GM19467 (cell line): ENCODE measurements around the gene DNAJC1.

Experiments
- ATAC-seq: cut with Tn5 transposase; IDR thresholded peaks from one replicate; pipeline ENCODE4 v1.9.1; 2021; ENCODE audit warnings: mild to moderate bottlenecking, moderate library complexity; ENCODE audit not compliant: unreplicated experiment

DNAJC1 gene

GRCh38 chr10:21771219-21771618, 232.3 kb downstream of the DNAJC1 start:
- ATAC-seq, result no peak

GRCh38 chr10:21769041-21769440, 234.5 kb downstream of the DNAJC1 start:
- no peak for ATAC-seq

- no peak for ATAC-seq
Observed at GRCh38 chr10:21764466-21765189, 238.9 kb downstream of the DNAJC1 start.

GRCh38 chr10:21760332-21760731, 243.2 kb downstream of the DNAJC1 start:
- no peak for ATAC-seq

- no peak for ATAC-seq
Observed at GRCh38 chr10:21759232-21759631, 244.3 kb downstream of the DNAJC1 start.

- no peak for ATAC-seq
Observed at GRCh38 chr10:21758696-21759095, 244.8 kb downstream of the DNAJC1 start.

- ATAC-seq, result no peak
Observed at GRCh38 chr10:21758239-21758638, 245.3 kb downstream of the DNAJC1 start.

GRCh38 chr10:21757185-21757901, 246.2 kb downstream of the DNAJC1 start:
- ATAC-seq, result no peak

GRCh38 chr10:21756707-21757106, 246.8 kb downstream of the DNAJC1 start:
- no peak for ATAC-seq

- no peak for ATAC-seq
Observed at GRCh38 chr10:21754410-21755011, 249.0 kb downstream of the DNAJC1 start.

- ATAC-seq, result no peak
Observed at GRCh38 chr10:21753497-21754270, 249.8 kb downstream of the DNAJC1 start.

- no peak for ATAC-seq
Observed at GRCh38 chr10:21751341-21752310, 251.9 kb downstream of the DNAJC1 start.

GRCh38 chr10:21750424-21750823, 253.1 kb downstream of the DNAJC1 start:
- no peak for ATAC-seq

- no peak for ATAC-seq
Observed at GRCh38 chr10:21749788-21750187, 253.7 kb downstream of the DNAJC1 start.

- ATAC-seq, result no peak
Observed at GRCh38 chr10:21747809-21748208, 255.7 kb downstream of the DNAJC1 start.

- no peak for ATAC-seq
Observed at GRCh38 chr10:21746118-21746517, 257.4 kb downstream of the DNAJC1 start.

- no peak for ATAC-seq
Observed at GRCh38 chr10:21744223-21744622, 259.3 kb downstream of the DNAJC1 start.

- no peak for ATAC-seq
Observed at GRCh38 chr10:21742740-21743412, 260.7 kb downstream of the DNAJC1 start.

- ATAC-seq, result no peak
Observed at GRCh38 chr10:21740989-21741388, 262.5 kb downstream of the DNAJC1 start.

- no peak for ATAC-seq
Observed at GRCh38 chr10:21737106-21737505, 266.4 kb downstream of the DNAJC1 start.
